ENCODE data around the gene ATP13A5.

DNA sequence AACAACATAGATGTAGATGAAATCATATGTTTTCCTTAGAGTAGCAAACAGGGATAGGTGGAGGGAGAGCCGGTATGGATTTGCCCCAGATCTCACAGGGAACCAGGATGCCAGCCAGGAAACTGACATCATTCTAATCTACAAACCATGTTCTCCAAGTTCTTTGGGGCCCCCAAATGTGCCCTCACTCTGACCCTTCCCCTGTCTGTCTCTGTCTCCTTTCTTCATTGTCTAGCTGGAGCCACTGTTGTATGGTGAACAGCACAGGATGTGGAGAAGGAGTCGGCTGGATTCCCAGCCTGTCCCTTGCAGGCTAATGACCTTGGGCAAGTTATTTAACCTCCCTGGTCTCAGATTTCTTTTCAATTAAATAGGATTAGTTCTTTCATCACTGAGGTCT is 962 bp downstream of the ATP13A5 start:
- TF ChIP-seq, protein P1, sequence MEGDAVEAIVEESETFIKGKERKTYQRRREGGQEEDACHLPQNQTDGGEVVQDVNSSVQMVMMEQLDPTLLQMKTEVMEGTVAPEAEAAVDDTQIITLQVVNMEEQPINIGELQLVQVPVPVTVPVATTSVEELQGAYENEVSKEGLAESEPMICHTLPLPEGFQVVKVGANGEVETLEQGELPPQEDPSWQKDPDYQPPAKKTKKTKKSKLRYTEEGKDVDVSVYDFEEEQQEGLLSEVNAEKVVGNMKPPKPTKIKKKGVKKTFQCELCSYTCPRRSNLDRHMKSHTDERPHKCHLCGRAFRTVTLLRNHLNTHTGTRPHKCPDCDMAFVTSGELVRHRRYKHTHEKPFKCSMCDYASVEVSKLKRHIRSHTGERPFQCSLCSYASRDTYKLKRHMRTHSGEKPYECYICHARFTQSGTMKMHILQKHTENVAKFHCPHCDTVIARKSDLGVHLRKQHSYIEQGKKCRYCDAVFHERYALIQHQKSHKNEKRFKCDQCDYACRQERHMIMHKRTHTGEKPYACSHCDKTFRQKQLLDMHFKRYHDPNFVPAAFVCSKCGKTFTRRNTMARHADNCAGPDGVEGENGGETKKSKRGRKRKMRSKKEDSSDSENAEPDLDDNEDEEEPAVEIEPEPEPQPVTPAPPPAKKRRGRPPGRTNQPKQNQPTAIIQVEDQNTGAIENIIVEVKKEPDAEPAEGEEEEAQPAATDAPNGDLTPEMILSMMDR (IDR thresholded peaks at IDR 0.05) = no peak
- TF ChIP-seq POLR2A (IDR thresholded peaks at IDR 0.05) = no peak
